GM10266 (cell line): ENCODE results near the gene BDKRB1.

Experiments used
- DNase-seq: peaks from one replicate; pipeline ENCODE4 v3.0.0; 2012; ENCODE audit errors: extremely low spot score
- CTCF ChIP-seq: IDR thresholded peaks from 2 replicates; pipeline ENCODE4 v1.5.1; 2012; ENCODE audit warnings: mild to moderate bottlenecking, low read depth; ENCODE audit not compliant: control insufficient read depth, insufficient read depth; ENCODE audit errors: missing control alignments

The BDKRB1 gene

GRCh38 chr14:96225213-96225612 lies 30.8 kb upstream of the BDKRB1 start:
- DNase-seq: no peak
- TF ChIP-seq CTCF: no peak

DNA sequence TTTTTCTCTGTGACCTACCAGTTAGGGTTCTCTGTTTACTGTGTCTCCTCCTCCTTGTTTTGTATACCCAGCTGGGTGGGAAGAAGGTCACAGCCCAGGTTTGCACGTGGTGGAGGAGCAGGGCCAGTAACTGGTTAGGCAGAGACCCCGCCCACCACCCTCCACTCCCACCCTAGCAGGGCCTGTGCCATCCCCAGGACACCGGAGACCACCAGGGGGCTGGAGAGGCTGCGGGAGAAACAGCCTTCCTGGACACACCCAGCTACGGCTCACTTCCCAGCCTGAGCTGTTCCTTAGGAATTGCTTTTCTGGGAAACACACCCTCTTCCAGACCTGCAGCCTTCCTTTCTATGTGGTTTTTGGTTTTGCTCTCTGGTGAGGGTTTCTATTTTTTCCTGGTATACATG lies 30.3 kb upstream of the BDKRB1 start:
- no peak for DNase-seq
- TF ChIP-seq CTCF: no peak

DNA sequence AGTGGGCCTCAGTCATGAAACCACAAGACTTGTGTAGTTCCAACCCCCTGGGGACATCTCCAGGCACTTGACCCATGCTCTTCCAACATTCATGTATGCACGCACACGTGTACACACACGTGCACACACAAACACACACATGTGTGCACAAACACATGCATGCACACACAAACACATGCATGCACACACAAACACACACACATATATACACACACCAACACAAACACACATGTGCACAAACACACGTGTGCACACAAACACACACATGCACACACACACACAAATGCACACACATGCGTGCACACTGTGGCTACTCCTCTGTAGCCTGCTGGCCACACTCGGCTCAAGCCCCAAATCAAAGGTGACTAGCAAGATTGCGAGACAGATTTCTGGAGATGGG lies 28.6 kb upstream of the BDKRB1 start:
- no peak for TF ChIP-seq CTCF
- no peak for DNase-seq

- no peak for DNase-seq
- TF ChIP-seq CTCF: no peak
Measured at GRCh38 chr14:96229315-96229714, 26.7 kb upstream of the BDKRB1 start.

DNA sequence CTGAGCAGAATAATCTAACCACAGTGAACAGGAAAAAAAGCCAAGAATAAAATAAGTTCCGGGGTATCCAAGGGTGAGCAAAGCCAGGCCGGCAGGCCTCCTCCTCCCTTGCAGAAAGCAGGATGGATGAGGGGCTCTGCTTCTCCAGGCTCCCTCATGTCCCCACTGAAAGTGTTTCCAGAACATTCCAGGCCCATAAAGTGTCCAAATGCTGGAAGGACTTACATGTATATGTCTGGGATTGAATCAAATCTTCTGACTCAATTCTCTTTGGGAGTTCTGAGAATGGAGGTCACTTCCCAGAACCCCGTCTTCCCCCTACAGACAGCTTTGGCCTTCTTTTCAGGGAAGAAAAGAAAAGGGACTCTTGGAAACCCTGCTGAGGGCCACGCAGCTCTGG lies 25.0 kb upstream of the BDKRB1 start:
- DNase-seq: no peak
- no peak for TF ChIP-seq CTCF

- TF ChIP-seq CTCF: no peak
Measured at GRCh38 chr14:96231526-96232130, 24.4 kb upstream of the BDKRB1 start.

GRCh38 chr14:96232506-96232905 lies 23.5 kb upstream of the BDKRB1 start:
- TF ChIP-seq CTCF: no peak
- DNase-seq: no peak

More at GRCh38 chr14:96231526-96232130, 24.4 kb upstream of the BDKRB1 start:
- DNase-seq: no peak
